GM23248 (cell line): ENCODE measurements around the gene SUSD2. TPM values are rescaled to one million over a fixed set of nuclear protein-coding genes. Genes with fewer than 3 reads are reported as not detected.
A peak's percentile ranks its signal among the peaks of the same experiment; 100 is the strongest.

Source experiments
- DNase-seq: peaks from one replicate; pipeline ENCODE4 v3.0.0-alpha.2; 2015
- H2AFZ ChIP-seq: fragments of 200-600 bp; sonication (generic); 2 replicates; pipeline ENCODE4 v1.6.1; 2016; ENCODE audit warnings: antibody characterized with exemption
- H3F3A ChIP-seq: fragments of 200-600 bp; sonication (generic); 2 replicates; pipeline ENCODE4 v1.6.1; 2016; ENCODE audit warnings: mild to moderate bottlenecking, antibody characterized with exemption, mixed run types; ENCODE audit not compliant: insufficient read depth
- H3K27ac ChIP-seq: fragments of 200-600 bp; sonication (generic); 2 replicates; pipeline ENCODE4 v1.5.1; 2016; ENCODE audit warnings: mild to moderate bottlenecking
- H3K27me3 ChIP-seq: fragments of 200-600 bp; sonication (generic); replicated peaks from 2 replicates; pipeline ENCODE4 v1.6.1; 2016; ENCODE audit warnings: mild to moderate bottlenecking; ENCODE audit not compliant: insufficient read depth
- H3K36me3 ChIP-seq: fragments of 200-600 bp; sonication (generic); 2 replicates; pipeline ENCODE4 v1.6.1; 2016; ENCODE audit warnings: low read depth, mild to moderate bottlenecking
- H3K4me1 ChIP-seq: fragments of 200-600 bp; sonication (generic); 2 replicates; pipeline ENCODE4 v1.6.1; 2016; ENCODE audit warnings: mild to moderate bottlenecking; ENCODE audit not compliant: insufficient read depth
- H3K4me2 ChIP-seq: fragments of 200-600 bp; sonication (generic); one replicate; pipeline ENCODE4 v1.6.1; 2016; ENCODE audit warnings: mild to moderate bottlenecking; ENCODE audit not compliant: unreplicated experiment
- H3K4me3 ChIP-seq: fragments of 200-600 bp; sonication (generic); 2 replicates; pipeline ENCODE4 v1.5.1; 2016; ENCODE audit warnings: mild to moderate bottlenecking
- H3K79me2 ChIP-seq: fragments of 200-600 bp; sonication (generic); 2 replicates; pipeline ENCODE4 v1.6.1; 2016; ENCODE audit warnings: mild to moderate bottlenecking; ENCODE audit not compliant: insufficient read depth
- H3K9ac ChIP-seq: fragments of 200-600 bp; sonication (generic); 2 replicates; pipeline ENCODE4 v1.6.1; 2016; ENCODE audit warnings: mild to moderate bottlenecking
- H3K9me2 ChIP-seq: fragments of 200-600 bp; sonication (generic); 2 replicates; pipeline ENCODE4 v1.6.1; 2016; ENCODE audit warnings: mixed run types, mild to moderate bottlenecking, moderate library complexity; ENCODE audit not compliant: insufficient read depth
- H3K9me3 ChIP-seq: fragments of 200-600 bp; sonication (generic); one replicate; pipeline ENCODE4 v1.6.1; 2017; ENCODE audit warnings: low read depth
- H4K20me1 ChIP-seq: fragments of 200-600 bp; sonication (generic); 2 replicates; pipeline ENCODE4 v1.6.0; 2016; ENCODE audit not compliant: insufficient read depth
- EZH2 ChIP-seq: fragments of 200-600 bp; sonication (generic); IDR thresholded peaks from 2 replicates; pipeline ENCODE4 v1.6.1; 2018; ENCODE audit warnings: antibody characterized with exemption, mild to moderate bottlenecking; ENCODE audit not compliant: insufficient read depth, poor library complexity, severe bottlenecking
- EZH2phosphoT487 ChIP-seq: fragments of 200-600 bp; sonication (generic); IDR thresholded peaks from 2 replicates; pipeline ENCODE4 v1.6.1; 2018; ENCODE audit warnings: antibody characterized with exemption, moderate library complexity, mild to moderate bottlenecking, low read depth; ENCODE audit not compliant: insufficient read depth
- WGBS, 2 experiments: methylation state at CpG; one replicate each; pipeline ENCODE4 v1.1.6; 2015 to 2017; ENCODE audit warnings: low lambda C conversion rate in 2 of 2, low coverage in 1 of 2; ENCODE audit errors: missing lambda C conversion rate in 2 of 2; 5-methylcytosine and 5-hydroxymethylcytosine counted together
- in situ Hi-C: fragments of 300-500 bp; cut with MboI; formaldehyde crosslinking; loops from 2 replicates; pipeline ENCODE4 v1.15.0; 2020
- polyA plus RNA-seq: library from polyadenylated mRNA; unstranded; fragments of >200 nt; fragmentation: Nextera tagmentation; extraction: Ambion mirVana; gene quantifications from 2 replicates; pipeline ENCODE4 v1.2.1, GENCODE V29; 2016
- total RNA-seq: library from RNA; depleted of rRNA; stranded (reverse); fragments of >200 nt; shearing (Covaris generic); gene quantifications from 2 replicates; pipeline ENCODE4 v1.2.3, GENCODE V29; 2014

SUSD2 gene
- total and polyA plus RNA-seq, 2 experiments from 2014 or later, result 0.24 TPM; not detected in 1

DNA sequence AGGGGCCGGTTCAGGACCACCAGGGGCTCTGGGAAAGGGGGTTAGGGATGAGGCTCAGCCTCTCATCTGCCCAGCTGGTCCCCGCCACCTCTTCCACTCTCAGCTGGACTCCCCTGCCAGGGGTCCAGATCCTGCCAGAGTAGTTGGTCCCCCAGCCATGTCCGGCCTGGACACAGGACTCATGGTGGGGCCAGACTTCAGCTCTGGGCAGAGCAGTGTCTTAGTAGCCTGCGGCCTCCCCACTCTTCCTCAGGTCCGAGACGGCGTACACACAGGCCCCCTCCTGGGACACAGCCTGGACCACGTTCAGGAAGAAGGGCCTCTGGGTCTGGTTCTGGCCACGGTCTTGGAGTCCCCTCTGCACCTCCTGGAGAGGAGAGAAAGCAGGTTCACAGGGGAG lies 38.5 kb downstream of the SUSD2 start:
- DNase-seq, result no peak
- Histone ChIP-seq H3K9me2 (no peaks in the 10 kb centered on the region), H3K4me1 (no peaks in the 10 kb centered on the region), H3K27me3 (no peaks in the 10 kb centered on the region), H3K36me3 (no peaks in the 10 kb centered on the region), H3K4me2 (no peak overlapping the region), H2AFZ (no peak overlapping the region), H3K79me2 (no peaks in the 10 kb centered on the region), H3K9ac (no peak overlapping the region), H4K20me1 (no peaks in the 10 kb centered on the region), H3K27ac (no peak overlapping the region), H3K9me3 (no peaks in the 10 kb centered on the region), H3K4me3 (no peak overlapping the region), H3F3A (no peaks in the 10 kb centered on the region)
- in situ Hi-C loops, result no loop called here
- TF ChIP-seq EZH2 (no peak), EZH2phosphoT487 (no peak)
- 85 to 88% methylated on average over 9 of the region's 9 CpGs for WGBS, 2 experiments

- no peak overlapping the region for H3K27ac ChIP-seq
- H3K9me3 ChIP-seq, result no peaks in the 10 kb centered on the region
- no peak overlapping the region for H3K4me3 ChIP-seq
- no peaks in the 10 kb centered on the region for H3K36me3 ChIP-seq
- no peaks in the 10 kb centered on the region for H4K20me1 ChIP-seq
- no peak overlapping the region for H2AFZ ChIP-seq
- no peaks in the 10 kb centered on the region for H3K27me3 ChIP-seq
- no peaks in the 10 kb centered on the region for H3F3A ChIP-seq
- in situ Hi-C loops, result no loop called here
- TF ChIP-seq EZH2 (no peak), EZH2phosphoT487 (no peak)
- no peaks in the 10 kb centered on the region for H3K4me1 ChIP-seq
- H3K9me2 ChIP-seq, result no peaks in the 10 kb centered on the region
- no peak overlapping the region for H3K4me2 ChIP-seq
- no peak for DNase-seq
- no peak overlapping the region for H3K9ac ChIP-seq
- WGBS, 2 experiments, result 97 to 100% methylated on average over 1 of the region's 1 CpG
- no peaks in the 10 kb centered on the region for H3K79me2 ChIP-seq
These were observed 43.2 kb downstream of the SUSD2 start for GRCh38 chr22:24224468-24224867.

DNA sequence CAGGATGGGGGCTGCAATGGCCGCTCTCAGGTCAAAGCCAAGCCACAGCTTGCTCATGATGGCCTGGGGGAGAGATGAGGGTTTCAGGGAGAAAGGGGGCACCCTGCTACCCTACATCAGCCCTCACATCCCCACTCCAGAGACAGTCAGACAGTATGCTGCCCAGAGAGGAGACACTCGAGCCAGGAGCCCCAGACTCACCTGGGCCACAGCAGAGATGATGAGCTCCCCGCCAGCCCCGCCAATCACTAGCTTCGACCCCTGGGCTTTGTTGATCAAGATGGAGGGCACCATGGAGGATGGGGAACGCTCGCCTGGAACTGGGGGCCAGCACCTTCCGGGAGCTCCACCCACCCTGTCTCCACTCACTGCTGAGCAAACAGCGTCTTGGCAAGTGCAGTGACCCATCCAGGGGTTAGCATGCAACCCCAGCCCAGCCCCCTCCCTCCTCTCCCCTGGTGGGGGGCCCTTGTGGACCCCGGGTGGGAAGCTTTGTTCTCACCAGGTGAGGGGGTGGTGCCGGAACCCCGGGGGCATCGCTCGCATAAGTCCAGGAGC lies 43.8 kb downstream of the SUSD2 start:
- no peak for TF ChIP-seq EZH2
- Histone ChIP-seq H3K27ac (no peak overlapping the region), H3K27me3 (no peaks in the 10 kb centered on the region), H2AFZ (no peak overlapping the region), H3K9ac (no peak overlapping the region), H3K36me3 (no peaks in the 10 kb centered on the region), H3K4me3 (no peak overlapping the region), H4K20me1 (no peaks in the 10 kb centered on the region), H3K9me3 (no peaks in the 10 kb centered on the region), H3K79me2 (no peaks in the 10 kb centered on the region), H3K4me2 (no peak overlapping the region), H3K4me1 (no peaks in the 10 kb centered on the region), H3K9me2 (no peaks in the 10 kb centered on the region), H3F3A (no peaks in the 10 kb centered on the region)
- 77 to 81% methylated on average over 10 to 14 of the region's 14 CpGs for WGBS, 2 experiments
- DNase-seq, result no peak
- in situ Hi-C loops, result no loop called here

DNA sequence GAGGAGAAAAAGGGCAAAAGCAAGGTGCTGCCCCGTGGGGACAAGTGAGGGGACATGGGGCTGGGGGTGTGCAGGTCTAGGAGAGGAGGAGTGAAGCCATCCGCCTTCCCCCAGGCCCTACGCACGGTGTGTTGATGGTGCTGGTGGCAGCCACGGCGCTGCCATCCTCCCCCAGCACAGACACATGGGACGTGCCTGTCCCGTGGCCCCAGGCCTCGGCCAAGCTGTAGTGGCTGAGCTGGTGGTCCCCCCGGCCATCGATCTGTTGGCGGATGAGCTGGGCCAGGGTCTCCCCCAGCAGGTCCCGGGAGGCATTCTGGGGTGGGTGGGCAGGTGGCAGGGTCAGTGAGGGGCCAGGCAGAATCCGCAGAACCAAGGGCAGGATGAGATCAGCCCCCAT lies 44.7 kb downstream of the SUSD2 start:
- WGBS, 2 experiments, result 78 to 84% methylated on average over 12 to 14 of the region's 14 CpGs
- no peaks in the 10 kb centered on the region for H3K79me2 ChIP-seq
- H3K36me3 ChIP-seq, result no peaks in the 10 kb centered on the region
- no peak overlapping the region for H2AFZ ChIP-seq
- no peak overlapping the region for H3K4me2 ChIP-seq
- no peak for DNase-seq
- H3K9ac ChIP-seq, result no peak overlapping the region
- no peak for TF ChIP-seq EZH2phosphoT487
- no peak for TF ChIP-seq EZH2
- no peaks in the 10 kb centered on the region for H4K20me1 ChIP-seq
- no peak overlapping the region for H3K4me3 ChIP-seq
- no peaks in the 10 kb centered on the region for H3K9me3 ChIP-seq
- H3K4me1 ChIP-seq, result no peaks in the 10 kb centered on the region
- H3F3A ChIP-seq, result no peaks in the 10 kb centered on the region
- in situ Hi-C loops, result no loop called here
- H3K27me3 ChIP-seq, result no peaks in the 10 kb centered on the region
- no peak overlapping the region for H3K27ac ChIP-seq
- no peaks in the 10 kb centered on the region for H3K9me2 ChIP-seq

GRCh38 chr22:24230911-24231656 lies 49.8 kb downstream of the SUSD2 start:
- in situ Hi-C loops, result no loop called here
- no peak overlapping the region for H3K4me2 ChIP-seq
- H3K36me3 ChIP-seq, result no peaks in the 10 kb centered on the region
- no peaks in the 10 kb centered on the region for H3F3A ChIP-seq
- no peaks in the 10 kb centered on the region for H3K4me1 ChIP-seq
- H3K9me2 ChIP-seq, result no peaks in the 10 kb centered on the region
- DNase-seq, result peak; percentile 11
- no peak overlapping the region for H3K4me3 ChIP-seq
- H3K9ac ChIP-seq, result no peak overlapping the region
- H4K20me1 ChIP-seq, result no peaks in the 10 kb centered on the region
- H3K79me2 ChIP-seq, result no peaks in the 10 kb centered on the region
- H3K9me3 ChIP-seq, result no peaks in the 10 kb centered on the region
- 63 to 65% methylated on average over 18 of the region's 18 CpGs for WGBS, 2 experiments
- no peaks in the 10 kb centered on the region for H3K27me3 ChIP-seq
- H2AFZ ChIP-seq, result no peak overlapping the region
- TF ChIP-seq EZH2, result no peak
- TF ChIP-seq EZH2phosphoT487, result no peak
- H3K27ac ChIP-seq, result no peak overlapping the region
